CD4-positive, alpha-beta T cell treated with Interleukin-6 for 4 hours (primary cell): ENCODE measurements around the gene CNGA2.
"Not testable (repeated sequence)": the region's sequence is repeated elsewhere in the genome, so short reads cannot be mapped to it uniquely, and the experiment has no call there.

Experiments
- DNase-seq: peaks from one replicate; pipeline ENCODE4 v3.0.0-alpha.2; 2020; ENCODE audit warnings: mixed read lengths

CNGA2 gene

DNA sequence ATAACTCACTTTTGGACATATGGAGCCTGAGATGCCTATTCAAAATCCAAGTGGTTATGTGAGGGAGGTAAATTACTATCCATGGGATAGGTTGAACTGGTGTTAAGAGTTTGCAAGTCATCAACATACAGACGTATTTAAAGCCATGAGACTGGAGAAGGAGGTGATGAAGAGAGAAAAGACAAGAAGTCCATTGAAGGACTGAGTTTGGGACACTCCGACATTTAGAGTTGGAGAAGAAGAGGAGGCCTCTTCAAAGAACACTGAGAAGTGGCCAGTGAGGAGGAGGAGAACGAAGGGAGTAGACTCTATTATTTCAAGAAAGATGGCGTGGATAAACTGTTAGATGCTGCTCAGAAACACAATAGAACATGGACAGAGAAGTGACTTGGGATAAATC, at the start of gene CNGA2:
TSS of gene CNGA2 (plus strand) at position 301 of the 400 bp plus-strand sequence. CDS start 3,738 bp downstream, outside the sequence.
- DNase-seq: no peak

DNA sequence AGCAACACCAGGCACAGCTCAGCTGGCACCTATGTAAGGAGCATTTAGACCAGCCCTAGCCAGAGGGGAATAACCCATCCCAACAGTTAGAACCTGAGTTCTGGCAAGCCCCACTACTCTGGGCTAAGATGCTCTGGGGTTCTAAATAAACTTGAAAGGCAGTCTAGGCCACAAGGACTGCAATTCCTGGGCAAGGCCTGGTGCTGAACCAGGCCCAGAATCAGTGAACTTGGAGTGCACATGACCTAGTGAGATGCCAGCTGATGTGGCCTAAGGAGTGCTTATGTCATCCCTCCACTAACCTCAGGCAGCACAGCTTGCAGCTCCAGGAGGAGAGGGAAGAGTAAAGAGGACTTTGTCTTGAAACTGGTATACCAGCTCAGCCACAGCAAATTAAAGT, 46.9 kb upstream of the CNGA2 start:
- no peak for DNase-seq

DNA sequence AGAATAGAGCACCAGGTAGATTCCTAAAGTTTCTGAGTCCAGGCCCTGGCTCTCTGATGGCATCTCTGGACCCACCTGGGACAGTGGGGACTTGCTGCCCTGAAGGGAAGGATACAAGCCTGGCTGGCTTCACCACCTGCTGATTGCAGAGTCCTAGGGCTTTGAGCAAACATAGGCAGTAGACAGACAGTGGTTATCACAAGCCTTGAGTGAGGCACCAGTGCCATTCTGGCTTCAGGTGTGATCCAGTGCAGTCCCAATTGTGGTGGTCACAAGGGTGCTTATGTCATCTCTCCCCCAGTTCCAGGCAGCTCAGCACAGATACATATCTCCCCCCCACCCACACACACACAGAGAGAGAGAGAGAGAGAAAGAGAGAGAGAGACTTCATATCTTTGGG, 45.9 kb upstream of the CNGA2 start:
- no peak for DNase-seq

DNA sequence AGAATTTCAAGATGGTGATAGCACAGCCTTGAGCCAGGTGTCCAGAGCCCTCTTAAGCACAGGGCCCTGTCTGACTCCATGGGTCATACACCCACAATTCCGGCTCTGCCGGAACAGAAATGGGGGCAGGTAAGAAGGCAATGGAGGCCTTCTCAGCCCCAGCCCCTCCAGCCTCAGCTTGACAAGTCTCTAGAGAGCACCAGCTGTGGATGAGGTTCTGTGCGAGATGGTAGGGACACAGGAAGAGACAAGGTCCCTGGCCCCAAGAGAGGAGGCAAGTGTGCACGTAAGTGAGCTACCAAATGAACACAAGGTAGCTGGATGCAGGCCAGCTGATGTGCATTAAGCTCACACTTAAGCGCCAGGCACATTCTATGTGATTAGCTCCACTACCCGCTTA, 41.7 kb upstream of the CNGA2 start:
- DNase-seq: no peak

DNA sequence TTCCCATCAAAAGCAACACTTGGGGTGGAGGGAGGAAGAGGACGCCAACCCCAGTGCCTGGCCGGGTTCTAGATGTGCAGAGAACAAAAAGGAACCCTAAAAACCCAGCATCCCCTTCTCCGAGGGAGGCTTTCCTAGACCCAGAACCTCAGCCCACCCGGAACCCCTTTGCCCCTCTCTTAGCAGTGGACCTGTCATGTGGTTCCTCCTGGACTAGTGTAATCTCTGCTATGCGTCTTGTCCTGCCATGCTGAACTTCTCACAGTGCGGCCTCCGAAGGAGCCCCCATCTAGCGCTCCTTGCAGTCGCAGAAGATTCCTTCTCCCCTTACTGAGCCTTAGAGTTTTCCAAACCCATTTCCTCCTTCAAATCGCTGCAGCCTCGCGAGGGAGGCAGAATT, 40.4 kb upstream of the CNGA2 start:
- DNase-seq: no peak

DNA sequence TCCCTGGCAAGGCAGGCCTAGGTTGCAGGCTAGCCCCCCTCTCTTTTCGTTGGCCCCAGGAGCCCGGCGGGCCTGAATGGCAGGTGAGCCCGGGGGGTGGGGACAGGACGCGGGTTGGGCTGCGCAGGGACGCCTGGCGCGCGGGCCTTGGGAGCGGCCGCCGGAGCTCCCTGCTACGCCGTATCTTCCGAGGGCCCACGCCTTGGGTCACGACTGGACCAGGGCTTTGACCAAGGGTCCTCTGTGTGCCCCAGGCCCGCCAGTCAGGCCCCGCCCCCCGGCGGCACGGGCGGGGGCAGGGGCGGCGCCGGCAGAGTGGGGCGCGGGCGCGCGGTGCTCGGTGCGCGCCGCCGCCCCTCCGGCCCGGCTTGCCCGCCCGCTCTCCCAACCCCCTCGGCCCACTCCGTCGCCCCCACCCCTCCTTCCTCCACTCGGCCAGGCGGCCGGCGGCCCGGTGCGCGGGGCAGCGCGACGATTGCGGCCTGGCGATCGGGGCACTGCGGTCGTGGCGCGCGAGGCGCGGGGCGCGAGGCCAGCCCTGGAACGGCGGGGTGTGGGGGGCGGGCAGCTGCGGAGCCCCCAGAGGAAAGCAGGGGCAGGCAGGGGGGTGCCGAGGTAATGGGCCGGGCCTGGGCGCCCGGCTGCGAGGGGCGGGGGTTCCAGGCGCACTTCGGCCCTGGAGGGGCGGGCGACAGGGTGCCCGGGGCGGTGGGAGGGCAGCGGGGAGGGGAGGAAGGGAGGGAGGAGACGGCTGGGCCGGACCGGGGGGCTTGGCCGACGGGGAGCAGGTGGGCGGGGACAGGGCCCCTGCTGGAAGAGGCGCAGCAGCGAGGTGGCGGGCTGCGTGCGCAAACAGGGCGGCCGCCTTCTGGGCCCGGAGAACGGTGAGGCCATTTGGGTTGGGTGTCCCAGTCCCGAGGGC, 39.6 kb upstream of the CNGA2 start, which contains the start of gene PRRG3:
TSS of gene PRRG3 (plus strand) at position 798 of the 922 bp plus-strand sequence. CDS start 3,357 bp downstream, outside the sequence.
- no peak for DNase-seq

DNA sequence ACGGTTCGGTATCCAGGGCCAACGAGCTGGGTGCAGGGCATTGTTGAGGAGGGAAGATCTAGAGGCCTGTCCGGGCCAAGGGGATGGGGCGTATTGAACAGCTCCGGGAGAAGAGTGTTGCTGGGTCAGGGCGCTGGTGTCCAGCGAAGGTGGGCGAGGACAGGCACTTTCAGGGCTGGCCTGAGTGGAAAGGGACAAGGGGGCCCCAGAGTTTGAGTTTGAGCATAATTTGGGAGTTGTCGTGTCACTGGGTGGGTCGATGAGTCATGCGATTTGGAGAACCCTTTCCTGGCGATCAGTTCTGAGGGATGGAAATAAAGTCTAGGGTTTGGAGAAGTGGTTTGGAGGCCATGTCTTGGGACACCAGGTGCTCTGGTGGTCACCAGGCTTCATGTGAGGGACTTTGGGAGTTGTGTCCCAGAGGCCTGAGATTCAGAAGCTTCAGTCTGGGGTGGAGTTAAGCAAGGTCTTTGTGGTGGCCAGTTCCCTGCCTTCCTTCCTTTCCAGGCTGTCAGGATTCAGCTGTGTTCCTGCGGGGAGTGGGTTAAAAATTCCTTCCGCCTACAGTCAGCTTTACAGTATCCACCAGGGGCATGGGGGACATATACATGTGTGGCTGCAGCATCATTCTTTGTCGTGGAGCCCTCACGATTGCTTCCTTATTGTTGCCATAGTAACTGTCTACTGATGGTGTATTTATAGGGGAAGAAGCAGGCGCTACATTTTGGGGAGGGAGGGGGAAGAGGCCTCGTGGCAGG, 38.8 kb upstream of the CNGA2 start:
- no peak for DNase-seq

DNA sequence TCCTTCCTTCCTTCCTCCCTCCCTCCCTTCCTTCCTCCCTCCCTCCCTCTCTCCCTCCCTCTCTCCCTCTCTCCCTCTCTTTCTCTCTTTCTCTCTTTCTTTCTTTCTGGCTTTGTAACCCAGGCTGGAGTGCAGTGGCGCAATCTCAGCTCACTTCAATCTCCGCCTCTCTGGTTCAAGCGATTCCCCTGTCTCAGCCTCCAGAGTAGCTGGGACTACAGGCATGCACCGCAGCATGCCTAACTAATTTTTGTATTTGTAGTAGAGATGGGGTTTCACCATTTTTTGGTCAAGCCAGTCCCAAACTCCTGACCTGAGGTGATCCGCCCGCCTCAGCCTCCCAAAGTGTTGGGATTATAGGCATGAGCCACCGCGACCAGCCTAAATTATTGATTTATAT, 37.5 kb upstream of the CNGA2 start:
- not testable (repeated sequence) for DNase-seq

DNA sequence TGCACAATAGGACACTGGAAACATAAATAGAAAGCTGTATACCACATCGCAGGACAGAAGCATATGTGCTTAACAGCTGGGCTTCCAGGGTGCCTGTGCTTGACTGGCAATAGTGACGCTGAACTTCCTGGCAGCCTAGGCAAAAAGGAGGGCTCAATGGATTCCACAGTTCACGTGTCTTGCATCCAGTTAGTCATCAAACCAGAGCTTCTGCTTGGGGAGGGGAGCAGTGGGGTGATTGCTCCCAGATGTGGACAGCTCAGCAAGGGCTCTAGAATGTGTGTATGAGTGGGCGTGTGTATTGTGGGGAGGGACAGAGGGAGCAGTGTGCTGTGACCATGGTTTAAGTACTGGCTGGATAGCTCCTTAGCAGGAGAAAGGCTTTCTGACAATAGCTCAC, 37.0 kb upstream of the CNGA2 start:
- no peak for DNase-seq

DNA sequence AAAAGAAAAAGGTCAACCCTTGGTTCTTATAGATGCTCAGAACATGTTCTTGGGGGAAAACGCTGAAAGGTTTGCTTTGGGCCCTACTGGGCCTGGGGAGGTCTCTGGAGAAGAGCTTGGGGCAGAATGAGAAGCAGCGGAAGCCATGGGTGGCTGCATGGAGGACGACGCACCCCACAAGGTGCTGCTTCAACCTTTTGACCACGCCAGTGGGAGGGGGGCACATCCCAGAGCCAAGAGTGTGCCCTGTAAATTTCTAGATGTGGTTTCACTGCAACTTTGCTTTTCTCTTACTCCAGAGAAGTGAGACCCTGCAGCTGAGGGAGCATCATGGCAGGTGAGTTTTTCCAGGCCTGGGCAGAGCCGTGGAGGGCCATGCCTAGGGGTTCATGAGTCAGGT, 36.1 kb upstream of the CNGA2 start:
- DNase-seq: no peak

DNA sequence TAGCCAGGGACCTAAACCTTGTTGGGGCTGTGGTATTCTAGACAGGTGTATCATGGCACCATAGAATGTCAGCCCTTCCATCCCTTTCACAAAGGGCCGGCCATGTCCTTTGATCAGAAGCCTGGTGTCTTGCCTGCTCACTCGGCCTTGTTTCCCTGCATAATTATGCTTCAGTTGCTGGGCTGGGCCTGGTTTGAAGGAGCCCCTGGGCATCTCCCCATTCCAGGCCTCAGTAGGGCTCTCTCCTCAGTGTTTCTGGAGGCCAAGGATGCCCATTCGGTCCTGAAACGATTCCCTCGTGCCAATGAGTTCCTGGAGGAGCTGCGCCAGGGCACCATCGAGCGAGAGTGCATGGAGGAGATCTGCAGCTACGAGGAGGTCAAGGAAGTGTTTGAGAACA, 34.8 kb upstream of the CNGA2 start:
- no peak for DNase-seq

DNA sequence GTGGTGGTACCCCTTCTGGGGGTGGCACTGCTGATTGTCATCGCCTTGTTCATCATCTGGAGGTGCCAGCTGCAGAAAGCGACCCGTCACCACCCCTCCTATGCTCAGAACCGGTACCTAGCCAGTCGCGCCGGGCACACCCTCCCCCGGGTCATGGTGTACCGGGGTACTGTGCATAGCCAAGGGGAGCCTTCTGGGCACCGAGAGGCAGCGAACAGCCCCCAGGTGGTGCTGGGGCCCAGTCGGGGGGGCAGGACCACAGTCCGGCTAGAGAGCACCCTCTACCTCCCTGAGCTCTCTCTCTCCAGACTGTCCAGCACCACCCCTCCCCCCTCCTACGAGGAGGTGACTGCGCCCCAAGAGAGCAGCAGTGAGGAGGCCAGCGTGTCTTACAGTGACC, 34.0 kb upstream of the CNGA2 start:
- DNase-seq: no peak

DNA sequence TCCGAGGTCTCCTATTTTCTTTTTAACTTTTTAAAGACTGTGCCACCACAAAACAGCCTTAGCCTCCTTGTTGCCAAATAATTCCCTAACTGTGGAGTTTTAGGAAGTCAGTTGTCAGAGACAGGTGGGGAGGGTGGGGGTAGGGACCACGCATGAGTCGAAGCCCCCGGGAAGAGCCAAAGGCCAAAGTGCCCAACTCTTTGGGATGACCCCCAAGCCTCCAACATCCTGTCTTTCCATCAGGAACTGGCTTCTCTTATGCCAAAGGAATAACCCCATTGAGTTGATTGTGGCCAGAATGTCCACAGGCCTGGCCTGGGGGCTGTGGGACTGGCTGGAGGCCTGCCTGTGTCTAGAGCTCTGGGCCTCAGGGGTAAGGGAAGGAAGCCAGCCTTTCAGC, 33.5 kb upstream of the CNGA2 start:
- DNase-seq: no peak

DNA sequence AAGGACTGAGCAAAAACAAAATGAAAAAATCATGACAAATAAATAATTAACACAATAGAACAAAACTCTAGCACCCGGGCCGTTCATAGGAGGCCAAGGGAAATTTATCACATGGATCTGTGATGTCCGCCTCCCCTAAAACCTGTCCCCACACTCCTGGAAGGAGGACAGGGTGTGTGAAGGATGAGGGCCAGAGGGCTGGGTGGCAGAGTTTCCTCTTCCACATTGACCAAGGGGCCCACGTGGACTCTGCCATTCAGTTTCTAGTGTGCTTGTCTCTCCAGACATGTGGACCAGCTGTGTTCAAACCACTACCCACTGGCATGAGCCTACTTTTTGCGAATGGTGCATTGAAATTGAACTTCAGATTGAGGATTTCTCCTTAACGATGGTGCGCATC, 33.0 kb upstream of the CNGA2 start:
- DNase-seq: no peak

DNA sequence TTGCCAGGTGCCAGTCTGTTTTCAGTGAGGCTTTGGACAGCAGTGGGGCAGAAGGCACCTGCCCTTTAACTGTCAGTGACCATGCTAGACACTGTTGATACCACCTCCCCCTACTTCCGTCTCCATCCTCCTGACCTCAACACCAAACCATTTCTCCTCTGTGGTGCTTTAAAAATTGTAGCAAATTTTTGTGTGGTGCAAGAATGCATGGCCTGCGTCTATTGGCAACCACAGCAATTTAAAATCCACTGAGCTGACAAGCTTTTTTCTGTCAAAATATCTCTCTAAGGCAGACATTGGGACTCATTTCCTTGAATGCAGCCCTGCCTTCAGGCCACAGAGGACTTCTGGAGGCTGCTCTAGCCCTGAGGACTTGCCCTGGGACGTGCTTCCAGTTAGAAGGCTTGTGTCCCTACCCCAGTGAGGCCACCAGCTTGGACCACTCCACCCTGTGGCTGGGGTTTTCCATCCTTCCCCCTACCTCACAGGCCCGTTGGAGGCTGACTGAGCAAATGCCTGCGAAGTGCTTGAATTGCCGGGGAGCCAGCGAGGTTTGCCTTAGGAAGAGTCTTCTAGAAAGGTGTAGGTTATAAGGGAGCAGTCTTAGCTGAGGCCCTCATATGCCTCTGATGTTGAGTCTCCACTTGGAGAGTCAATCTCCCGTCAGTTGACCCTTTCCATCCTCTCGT, 32.4 kb upstream of the CNGA2 start:
- no peak for DNase-seq

DNA sequence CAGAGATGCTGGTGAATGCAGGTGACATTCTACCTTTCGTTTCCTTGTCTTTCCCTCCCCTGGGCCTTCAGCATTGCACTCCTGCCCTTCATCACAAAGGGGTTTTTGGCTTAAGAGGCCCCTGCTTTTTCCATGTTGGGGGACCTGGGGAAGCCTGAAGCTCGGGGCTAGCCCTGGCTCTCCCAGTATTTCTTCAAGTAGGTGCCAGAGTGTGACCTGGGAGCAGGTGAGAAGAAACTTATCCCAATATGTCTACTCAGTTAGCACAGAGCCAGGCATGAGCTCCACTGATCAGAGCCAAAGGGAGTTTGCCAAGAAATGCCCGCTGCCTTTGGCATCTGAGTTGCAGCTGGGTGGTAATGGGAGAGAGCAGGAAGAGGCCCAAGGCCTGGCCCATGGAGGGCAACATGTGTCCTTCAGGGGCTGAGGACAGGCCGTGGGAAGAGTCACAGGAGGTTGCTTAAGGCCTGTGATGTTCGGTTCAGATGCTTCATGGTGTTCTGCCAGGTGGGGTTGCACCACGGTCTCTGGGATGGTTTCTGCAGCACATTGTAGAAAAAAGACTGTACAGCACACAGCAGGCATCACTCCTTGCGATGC, 31.7 kb upstream of the CNGA2 start:
- no peak for DNase-seq

DNA sequence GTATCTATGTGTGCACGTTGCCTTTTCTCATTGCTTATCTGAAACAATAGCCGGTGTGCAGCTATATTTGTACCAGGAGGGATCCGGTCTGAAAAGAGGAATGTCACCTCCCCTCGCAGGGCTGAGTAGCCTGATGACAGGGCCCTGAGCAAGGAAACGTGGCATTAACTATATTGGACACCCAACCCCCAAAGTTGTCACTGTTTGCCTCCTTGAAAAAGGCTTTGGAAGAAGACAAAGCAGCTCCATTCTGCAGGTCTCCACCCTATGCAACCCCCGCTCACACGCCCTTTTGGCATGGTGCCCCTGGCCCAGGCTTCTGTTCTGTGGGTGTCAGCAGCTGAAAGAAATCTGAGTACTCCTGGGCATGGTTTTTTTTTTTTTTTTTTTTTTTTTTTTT, 31.1 kb upstream of the CNGA2 start:
- no peak for DNase-seq

DNA sequence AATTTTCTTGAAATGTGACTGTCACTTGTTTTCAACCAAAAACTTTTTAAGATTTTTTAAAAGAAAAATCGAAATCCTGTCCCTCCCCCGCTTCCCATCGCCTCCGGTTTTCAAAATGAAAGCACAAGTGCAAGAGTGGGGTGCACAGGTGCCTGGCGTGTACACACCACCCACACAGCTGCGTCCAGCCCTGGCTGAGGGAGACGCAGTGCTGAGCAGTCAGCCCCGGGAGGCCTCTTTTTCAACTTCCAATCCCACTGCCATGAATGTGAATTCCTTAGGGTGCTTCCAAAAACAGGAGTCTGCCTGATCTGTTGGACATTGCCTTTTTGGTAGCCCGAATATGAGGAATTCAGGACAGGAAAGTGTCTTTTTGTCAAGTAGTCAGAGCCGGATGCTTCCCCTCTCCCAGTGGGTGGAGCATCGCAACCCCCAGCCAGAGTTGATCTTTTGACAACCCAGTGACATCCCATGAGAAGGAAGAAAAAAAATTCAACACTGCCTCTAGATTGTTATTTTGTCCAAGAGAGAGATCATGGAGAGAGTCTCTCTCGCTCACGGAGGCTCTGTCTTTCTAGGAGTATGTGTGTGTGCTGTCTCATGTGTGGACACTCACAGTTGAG, 30.4 kb upstream of the CNGA2 start:
- no peak for DNase-seq

DNA sequence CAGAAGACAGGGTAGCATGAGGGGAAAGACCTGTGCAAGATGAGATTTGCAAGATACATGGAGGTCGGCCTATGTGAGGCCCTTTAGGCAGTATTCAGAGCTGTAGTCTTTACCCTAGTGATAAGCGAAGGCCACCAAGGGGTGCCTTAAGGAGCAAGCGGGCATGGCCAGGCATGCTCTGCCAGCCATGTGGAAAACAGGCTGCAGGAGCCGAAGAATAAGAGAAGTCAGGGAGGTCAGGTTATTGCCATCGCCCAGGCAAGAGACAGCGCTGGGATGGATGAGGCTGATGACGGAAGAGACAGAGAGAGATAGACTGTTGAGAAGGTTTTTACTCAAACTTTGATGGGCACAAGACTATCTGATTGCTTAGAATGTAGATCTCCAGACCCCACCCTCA, 25.7 kb upstream of the CNGA2 start:
- no peak for DNase-seq

DNA sequence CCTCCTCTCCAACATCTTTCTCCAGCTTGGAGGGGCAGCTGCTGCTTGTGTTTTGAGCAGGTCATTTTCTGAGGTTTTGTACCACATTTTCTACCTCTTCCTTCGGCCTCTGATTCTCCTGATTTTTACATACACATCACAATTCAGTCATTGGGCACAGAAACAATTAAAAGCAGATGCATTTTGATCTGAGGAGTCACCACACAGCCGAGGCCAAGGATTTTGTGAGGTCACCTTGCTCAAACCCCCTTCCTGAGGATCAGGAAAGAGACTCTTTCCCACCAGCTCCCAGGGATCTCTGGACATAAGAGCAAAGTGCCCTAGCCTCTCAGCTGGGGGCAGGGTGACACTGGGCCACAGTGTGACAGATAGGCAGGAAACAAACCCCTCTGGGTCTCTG, 24.1 kb upstream of the CNGA2 start:
- no peak for DNase-seq

DNA sequence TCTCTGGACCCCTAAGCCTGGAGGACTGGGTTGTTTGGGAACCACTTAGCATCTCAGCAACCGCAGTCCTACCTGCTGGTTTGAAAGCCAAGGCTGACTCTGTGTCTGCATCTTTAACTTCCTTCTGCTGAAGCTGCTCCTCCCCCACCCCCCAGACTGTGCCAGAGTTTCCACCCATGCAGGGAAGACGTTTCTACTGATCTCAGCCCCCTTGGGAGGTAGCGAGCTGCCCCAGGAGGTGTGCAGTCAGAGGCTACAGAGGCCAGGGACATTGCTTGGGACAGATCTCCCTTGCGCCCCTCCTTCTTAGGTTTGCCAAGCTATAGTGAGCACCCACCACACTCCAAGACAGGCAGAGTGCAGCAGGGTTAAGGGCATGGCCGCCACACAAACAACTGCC, 23.4 kb upstream of the CNGA2 start:
- DNase-seq: no peak

DNA sequence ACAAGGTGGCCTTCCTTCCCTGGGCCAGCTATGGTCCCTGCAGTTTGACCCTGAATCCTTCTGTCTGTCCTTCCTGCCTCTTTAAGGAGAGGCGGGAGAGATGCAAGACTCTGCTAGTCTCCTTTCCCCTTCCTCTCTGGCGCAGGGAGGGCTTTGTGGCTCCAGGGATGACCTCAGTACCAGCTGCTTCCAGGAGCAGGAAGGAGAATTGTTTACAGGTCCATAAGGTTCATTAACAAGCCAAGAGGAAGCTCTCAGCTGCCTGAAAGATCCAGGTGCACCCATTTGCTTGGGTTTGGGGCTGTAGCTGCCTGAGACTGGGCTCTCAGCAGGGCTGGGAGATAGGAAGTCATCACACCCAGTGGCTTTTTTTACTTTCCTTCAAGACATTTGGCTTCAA, 22.8 kb upstream of the CNGA2 start:
- no peak for DNase-seq

DNA sequence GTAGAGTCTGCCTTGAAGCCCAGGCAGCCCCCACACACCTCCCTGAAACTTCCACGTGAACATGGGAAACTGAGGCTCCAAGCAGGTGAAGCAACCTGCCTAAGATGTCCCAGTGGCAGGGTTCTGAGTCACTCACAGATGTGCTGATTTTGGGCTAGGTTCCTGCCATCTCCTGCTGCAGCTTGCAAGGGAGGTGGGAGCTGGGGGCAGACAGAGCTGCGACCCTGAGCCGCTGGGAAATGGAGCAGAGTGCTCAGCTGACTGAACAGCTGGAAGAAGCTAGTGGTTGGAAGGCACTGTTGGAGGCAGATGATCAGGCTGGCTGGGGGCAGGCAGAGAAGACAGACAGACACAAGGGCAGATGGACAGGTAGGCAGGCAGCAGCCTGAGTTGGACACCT, 22.3 kb upstream of the CNGA2 start:
- DNase-seq: no peak
